H9 (cell line): ENCODE results near the gene ASGR1. TPM values are rescaled to one million over a fixed set of nuclear protein-coding genes. Genes with fewer than 3 reads are reported as not detected.

Source experiments
- DNase-seq: peaks from one replicate; pipeline ENCODE4 v3.0.0-alpha.2; 2017
- H2AFZ ChIP-seq: one replicate; pipeline ENCODE4 v1.6.1; 2013; ENCODE audit warnings: mild to moderate bottlenecking, low read length, control low read depth, moderate library complexity
- H2AK5ac ChIP-seq: 2 replicates; pipeline ENCODE4 v1.6.1; 2013; ENCODE audit warnings: low read length, control low read depth, mixed read lengths; ENCODE audit not compliant: insufficient read length
- H2BK120ac ChIP-seq: one replicate; pipeline ENCODE4 v1.6.1; 2013; ENCODE audit warnings: low read depth, mild to moderate bottlenecking, low read length, control low read depth, inconsistent platforms; ENCODE audit not compliant: poor library complexity, severe bottlenecking
- H2BK12ac ChIP-seq: 2 replicates; pipeline ENCODE4 v1.6.1; 2013; ENCODE audit warnings: low read length, control low read depth, mixed read lengths, low read depth; ENCODE audit not compliant: insufficient read length
- H2BK15ac ChIP-seq: 2 replicates; pipeline ENCODE4 v1.6.1; 2013; ENCODE audit warnings: low read depth, low read length, control low read depth
- H2BK20ac ChIP-seq: one replicate; pipeline ENCODE4 v1.6.1; 2013; ENCODE audit warnings: low read depth, mild to moderate bottlenecking, low read length, control low read depth, inconsistent platforms; ENCODE audit not compliant: poor library complexity, severe bottlenecking
- H2BK5ac ChIP-seq: 2 replicates; pipeline ENCODE4 v1.6.1; 2013; ENCODE audit warnings: low read length, control low read depth, mixed read lengths; ENCODE audit not compliant: insufficient read length
- H3K14ac ChIP-seq: 2 replicates; pipeline ENCODE4 v1.6.1; 2013; ENCODE audit warnings: low read length, control low read depth; ENCODE audit not compliant: insufficient read depth
- H3K18ac ChIP-seq: 2 replicates; pipeline ENCODE4 v1.6.1; 2013; ENCODE audit warnings: low read depth, mild to moderate bottlenecking, mixed read lengths, low read length, control low read depth; ENCODE audit not compliant: insufficient read length
- H3K23ac ChIP-seq: 2 replicates; pipeline ENCODE4 v1.6.1; 2013; ENCODE audit warnings: low read length, control low read depth, mixed read lengths, low read depth; ENCODE audit not compliant: insufficient read length
- H3K23me2 ChIP-seq: 2 replicates; pipeline ENCODE4 v1.6.1; 2013; ENCODE audit warnings: low read depth, mild to moderate bottlenecking, mixed read lengths, low read length, control low read depth; ENCODE audit not compliant: insufficient read length, poor library complexity, severe bottlenecking
- H3K27ac ChIP-seq: 2 replicates; pipeline ENCODE4 v1.5.1; 2013; ENCODE audit warnings: low read length, control low read depth, mixed read lengths, low read depth; ENCODE audit not compliant: insufficient read length
- H3K27me3 ChIP-seq: 2 replicates; pipeline ENCODE4 v1.6.1; 2013; ENCODE audit warnings: low read length, control low read depth, inconsistent platforms; ENCODE audit not compliant: insufficient read depth
- H3K4ac ChIP-seq: 2 replicates; pipeline ENCODE4 v1.6.1; 2013; ENCODE audit warnings: low read depth, mild to moderate bottlenecking, control low read depth, inconsistent platforms, low read length, moderate library complexity
- H3K4me1 ChIP-seq: 2 replicates; pipeline ENCODE4 v1.6.1; 2013; ENCODE audit warnings: low read length, control low read depth, inconsistent platforms; ENCODE audit not compliant: insufficient read depth
- H3K4me2 ChIP-seq: 2 replicates; pipeline ENCODE4 v1.6.1; 2013; ENCODE audit warnings: low read length, control low read depth, mixed read lengths; ENCODE audit not compliant: insufficient read length, insufficient read depth
- H3K56ac ChIP-seq: 2 replicates; pipeline ENCODE4 v1.6.1; 2013; ENCODE audit warnings: low read depth, mild to moderate bottlenecking, mixed read lengths, low read length, control low read depth; ENCODE audit not compliant: insufficient read length
- H3K79me1 ChIP-seq: 2 replicates; pipeline ENCODE4 v1.6.1; 2013; ENCODE audit warnings: low read depth, mild to moderate bottlenecking, moderate library complexity, low read length, control low read depth, inconsistent platforms; ENCODE audit not compliant: insufficient read depth, poor library complexity, severe bottlenecking
- H3K79me2 ChIP-seq: 2 replicates; pipeline ENCODE4 v1.6.1; 2013; ENCODE audit warnings: low read length, control low read depth, inconsistent platforms; ENCODE audit not compliant: insufficient read depth
- H3K9ac ChIP-seq: 2 replicates; pipeline ENCODE4 v1.6.1; 2013; ENCODE audit warnings: low read length, control low read depth, mixed read lengths; ENCODE audit not compliant: insufficient read length; ENCODE audit errors: extremely low read depth
- H3K9me3 ChIP-seq: one replicate; pipeline ENCODE4 v1.6.1; 2013; ENCODE audit warnings: low read depth, low read length, inconsistent platforms; ENCODE audit not compliant: control insufficient read depth
- H3T11ph ChIP-seq: one replicate; pipeline ENCODE4 v1.6.1; 2013; ENCODE audit warnings: mild to moderate bottlenecking, low read length, control low read depth, inconsistent platforms
- H4K20me1 ChIP-seq: one replicate; pipeline ENCODE4 v1.6.1; 2013; ENCODE audit not compliant: control insufficient read depth, insufficient read length, insufficient read depth
- H4K5ac ChIP-seq: 2 replicates; pipeline ENCODE4 v1.6.1; 2013; ENCODE audit warnings: low read depth, mild to moderate bottlenecking, mixed read lengths, low read length, control low read depth; ENCODE audit not compliant: insufficient read length
- H4K8ac ChIP-seq: replicated peaks from 2 replicates; pipeline ENCODE4 v1.6.1; 2013; ENCODE audit warnings: low read length, control low read depth, mixed read lengths, low read depth; ENCODE audit not compliant: insufficient read length
- H4K91ac ChIP-seq: 2 replicates; pipeline ENCODE4 v1.6.1; 2013; ENCODE audit warnings: low read depth, mild to moderate bottlenecking, moderate library complexity, mixed read lengths, low read length, control low read depth; ENCODE audit not compliant: insufficient read length
- H3K27ac Mint-ChIP-seq, 3 experiments: 2 replicates in 2 of 3; 3 replicates in 1 of 3; pipeline ENCODE4 v1.8.0; 2020 to 2021; ENCODE audit warnings: mixed read lengths in 3 of 3, mild to moderate bottlenecking in 1 of 3, moderate library complexity in 1 of 3
- H3K27me3 Mint-ChIP-seq: 2 replicates; pipeline ENCODE4 v1.8.0; 2021; ENCODE audit warnings: low read depth, mild to moderate bottlenecking, moderate library complexity, mixed read lengths
- H3K36me3 Mint-ChIP-seq, 3 experiments: 2 replicates in 2 of 3; 3 replicates in 1 of 3; pipeline ENCODE4 v1.8.0; 2020 to 2021; ENCODE audit warnings: low read depth in 3 of 3, mixed read lengths in 3 of 3; ENCODE audit not compliant: insufficient read depth in 1 of 3
- H3K4me1 Mint-ChIP-seq, 2 experiments: 2 replicates each; pipeline ENCODE4 v1.8.0; 2020; ENCODE audit warnings: mixed read lengths in 2 of 2
- H3K4me3 Mint-ChIP-seq, 2 experiments: 2 replicates in 1 of 2; 3 replicates in 1 of 2; pipeline ENCODE4 v1.8.0; 2020 to 2021; ENCODE audit warnings: mild to moderate bottlenecking in 2 of 2, mixed read lengths in 2 of 2, moderate library complexity in 1 of 2
- H3K9me3 Mint-ChIP-seq, 2 experiments: 2 replicates in 1 of 2; 3 replicates in 1 of 2; pipeline ENCODE4 v1.8.0; 2020; ENCODE audit warnings: mild to moderate bottlenecking in 2 of 2, mixed read lengths in 2 of 2, moderate library complexity in 1 of 2
- CTCF ChIP-seq: fragments of 200-600 bp; sonication (generic); conservative IDR thresholded peaks from 3 replicates; pipeline ENCODE4 v1.8.0; 2021; ENCODE audit warnings: antibody characterized with exemption, mild to moderate bottlenecking
- WGBS: extraction: QIAGEN DNeasy Blood & Tissue Kit; methylation state at CpG from one replicate; pipeline ENCODE4 v1.1.7; 2013; ENCODE audit warnings: missing lambda C conversion rate, low lambda C conversion rate, mixed read lengths; ENCODE audit not compliant: insufficient read length; ENCODE audit errors: extremely low coverage; 5-methylcytosine and 5-hydroxymethylcytosine counted together
- total RNA-seq: library from RNA; stranded (reverse); gene quantifications from 2 replicates; pipeline ENCODE4 v1.2.1, GENCODE V29; 2021

The ASGR1 gene
- total RNA-seq, 1 experiment from 2014 or later, result 5.9 TPM

- no peak overlapping the region for H3K4ac ChIP-seq
- H3K79me1 ChIP-seq, result no peaks in the 10 kb centered on the region
- no peak overlapping the region for H2BK15ac ChIP-seq
- H2AFZ ChIP-seq, result no peak overlapping the region
- H3K9me3 Mint-ChIP-seq, result no peaks in the 10 kb centered on the region
- no peak overlapping the region for H3K9ac ChIP-seq
- H4K91ac ChIP-seq, result no peak overlapping the region
- H3K23ac ChIP-seq, result no peak overlapping the region
- no peak overlapping the region for H3K14ac ChIP-seq
- no peaks in the 10 kb centered on the region for H3K9me3 ChIP-seq
- H3K23me2 ChIP-seq, result no peaks in the 10 kb centered on the region
- H3K36me3 Mint-ChIP-seq, result peaks cover 0 to 5% (median 3%) of the 10 kb centered on the region in 3 experiments; a peak in 2 of 7 replicates
- no peak overlapping the region for H3K4me3 Mint-ChIP-seq
- H2BK20ac ChIP-seq, result no peak overlapping the region
- no CpG with 5 or more reads among the region's 14 CpGs for WGBS
- peaks cover 10% of the 10 kb centered on the region for H3K27me3 Mint-ChIP-seq
- H2AK5ac ChIP-seq, result no peak overlapping the region
- no peak overlapping the region for H2BK12ac ChIP-seq
- no peak overlapping the region for H3K4me2 ChIP-seq
- H3K27ac ChIP-seq, result no peak overlapping the region
- H4K5ac ChIP-seq, result no peak overlapping the region
- H4K8ac ChIP-seq, result no peak overlapping the region
- H2BK5ac ChIP-seq, result no peak overlapping the region
- H4K20me1 ChIP-seq, result no peaks in the 10 kb centered on the region
- H3K27me3 ChIP-seq, result no peaks in the 10 kb centered on the region
- no peak overlapping the region; a peak in 2 of 7 replicates for H3K27ac Mint-ChIP-seq
- no peaks in the 10 kb centered on the region for H3K4me1 ChIP-seq
- H3K18ac ChIP-seq, result no peak overlapping the region
- TF ChIP-seq CTCF, result no peak
- no peak overlapping the region for H3T11ph ChIP-seq
- H2BK120ac ChIP-seq, result no peak overlapping the region
- no peak for DNase-seq
- no peaks in the 10 kb centered on the region for H3K79me2 ChIP-seq
- no peak overlapping the region for H3K56ac ChIP-seq
- H3K4me1 Mint-ChIP-seq, result 0 out of 4 replicates have a peak, but pooled peaks cover 0 to 4% of the 10 kb centered on the region in 2 experiments
Observed at GRCh38 chr17:7184091-7184488, 4.9 kb upstream of the ASGR1 start.
